OCI-M2 (cell line): ENCODE results near the gene NSG2.
"Not testable (repeated sequence)": the region's sequence is repeated elsewhere in the genome, so short reads cannot be mapped to it uniquely, and the experiment has no call there.

Experiments used
- DNase-seq: peaks from one replicate; lab custom pipeline; 2025; ENCODE audit not compliant: unreplicated experiment; lab: John Stamatoyannopoulos, UW

Gene NSG2

GRCh38 chr5:174100490-174100889, 55.0 kb downstream of the NSG2 start:
- no peak for DNase-seq

- DNase-seq: no peak
Observed at GRCh38 chr5:174101195-174101730, 55.8 kb downstream of the NSG2 start.

GRCh38 chr5:174102574-174102973, 57.1 kb downstream of the NSG2 start:
- DNase-seq: not testable (repeated sequence)

GRCh38 chr5:174106997-174107655, 61.6 kb downstream of the NSG2 start:
- DNase-seq: no peak

- DNase-seq: no peak
Observed at GRCh38 chr5:174108745-174109144, 63.2 kb downstream of the NSG2 start.

GRCh38 chr5:174109698-174110260, 64.3 kb downstream of the NSG2 start:
- DNase-seq: no peak

GRCh38 chr5:174110310-174110709, 64.8 kb downstream of the NSG2 start:
- DNase-seq: no peak

- DNase-seq: no peak
Observed at GRCh38 chr5:174111287-174111973, 65.9 kb downstream of the NSG2 start.

- no peak for DNase-seq
Observed at GRCh38 chr5:174115226-174115625, 69.7 kb downstream of the NSG2 start.

- no peak for DNase-seq
Observed at GRCh38 chr5:174118823-174119467, 73.4 kb downstream of the NSG2 start.

- no peak for DNase-seq
Observed at GRCh38 chr5:174119468-174119881, 74.0 kb downstream of the NSG2 start.

GRCh38 chr5:174120401-174121005, 75.0 kb downstream of the NSG2 start:
- DNase-seq: no peak

- DNase-seq: no peak
Observed at GRCh38 chr5:174134545-174134944, 89.0 kb downstream of the NSG2 start.

- DNase-seq: no peak
Observed at GRCh38 chr5:174139623-174140022, 94.1 kb downstream of the NSG2 start.

GRCh38 chr5:174140452-174141020, 95.0 kb downstream of the NSG2 start:
- DNase-seq: no peak

- DNase-seq: no peak
Observed at GRCh38 chr5:174141398-174141797, 95.9 kb downstream of the NSG2 start.

GRCh38 chr5:174145091-174145490, 99.6 kb downstream of the NSG2 start:
- DNase-seq: no peak

- no peak for DNase-seq
Observed at GRCh38 chr5:174145821-174146220, 100.3 kb downstream of the NSG2 start.

GRCh38 chr5:174146556-174146955, 101.0 kb downstream of the NSG2 start:
- DNase-seq: no peak

- DNase-seq: not testable (repeated sequence)
Observed at GRCh38 chr5:174147012-174147411, 101.5 kb downstream of the NSG2 start.

- no peak for DNase-seq
Observed at GRCh38 chr5:174147551-174147950, 102.0 kb downstream of the NSG2 start.
